ENCODE results near the gene CPO. TPM values are rescaled to one million over a fixed set of nuclear protein-coding genes. Genes with fewer than 3 reads are reported as not detected.

The CPO gene, protein sequence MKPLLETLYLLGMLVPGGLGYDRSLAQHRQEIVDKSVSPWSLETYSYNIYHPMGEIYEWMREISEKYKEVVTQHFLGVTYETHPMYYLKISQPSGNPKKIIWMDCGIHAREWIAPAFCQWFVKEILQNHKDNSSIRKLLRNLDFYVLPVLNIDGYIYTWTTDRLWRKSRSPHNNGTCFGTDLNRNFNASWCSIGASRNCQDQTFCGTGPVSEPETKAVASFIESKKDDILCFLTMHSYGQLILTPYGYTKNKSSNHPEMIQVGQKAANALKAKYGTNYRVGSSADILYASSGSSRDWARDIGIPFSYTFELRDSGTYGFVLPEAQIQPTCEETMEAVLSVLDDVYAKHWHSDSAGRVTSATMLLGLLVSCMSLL
- not detected in 2 replicates for total RNA-seq

DNA sequence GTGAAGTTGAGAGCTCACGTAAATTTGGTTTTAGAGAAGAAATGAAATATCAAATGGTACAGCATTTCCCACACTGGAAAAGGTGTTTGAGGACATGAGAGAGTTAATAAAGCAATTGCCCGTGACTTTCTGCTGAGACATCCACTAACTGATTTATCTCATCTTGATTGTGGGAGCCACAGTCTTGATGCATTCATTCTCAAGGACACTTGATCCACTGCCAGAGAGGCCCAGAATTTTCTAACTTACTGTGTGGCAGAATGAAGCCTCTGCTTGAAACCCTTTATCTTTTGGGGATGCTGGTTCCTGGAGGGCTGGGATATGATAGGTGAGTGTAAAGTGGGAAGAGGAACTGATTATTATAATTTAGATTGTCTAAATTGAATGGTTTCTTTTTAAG, at the start of gene CPO:
Gene CPO (plus strand): TSS at position 179 of the 400 bp plus-strand sequence. CDS start 82 bp downstream, at position 261.

Other genes starting within 250 kb of the CPO start
- not detected in 2 replicates for gene DYTN, start 221.1 kb upstream of the CPO start, total RNA-seq
- 0.43 and 3.9 TPM in 2 replicates for gene MDH1B, start 174.2 kb upstream of the CPO start, total RNA-seq
- gene FASTKD2, start 173.9 kb upstream of the CPO start, total RNA-seq = 29.8 and 42.6 TPM in 2 replicates
- gene KLF7, start 226.4 kb downstream of the CPO start, total RNA-seq = 4.3 and 9.9 TPM in 2 replicates